ELR (cell line): ENCODE results near the gene NFIA.

Experiments
- DNase-seq: peaks from one replicate; pipeline ENCODE4 v3.0.0-alpha.2; 2015; ENCODE audit warnings: low read depth

The NFIA gene

DNA sequence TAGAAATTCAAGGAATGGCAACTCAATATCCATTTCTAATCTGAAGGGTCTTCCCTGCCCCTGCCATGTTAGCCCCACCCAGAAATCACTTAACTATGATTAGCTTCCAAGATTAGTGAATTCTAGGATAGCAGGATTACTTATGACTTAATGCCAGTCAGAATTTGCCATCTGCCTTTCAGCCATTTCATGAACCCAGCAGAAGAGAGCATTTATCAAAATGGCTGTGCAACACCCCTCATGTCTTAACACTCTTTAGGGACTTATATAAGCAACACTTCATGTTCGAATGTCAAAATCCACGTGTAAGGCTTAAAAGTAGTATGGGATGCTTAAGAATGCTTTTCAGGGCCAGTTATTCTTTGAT is 288.5 kb downstream of the NFIA start:
- DNase-seq, result no peak

- no peak for DNase-seq
Measured at GRCh38 chr1:61372944-61373343, 290.6 kb downstream of the NFIA start.

DNA sequence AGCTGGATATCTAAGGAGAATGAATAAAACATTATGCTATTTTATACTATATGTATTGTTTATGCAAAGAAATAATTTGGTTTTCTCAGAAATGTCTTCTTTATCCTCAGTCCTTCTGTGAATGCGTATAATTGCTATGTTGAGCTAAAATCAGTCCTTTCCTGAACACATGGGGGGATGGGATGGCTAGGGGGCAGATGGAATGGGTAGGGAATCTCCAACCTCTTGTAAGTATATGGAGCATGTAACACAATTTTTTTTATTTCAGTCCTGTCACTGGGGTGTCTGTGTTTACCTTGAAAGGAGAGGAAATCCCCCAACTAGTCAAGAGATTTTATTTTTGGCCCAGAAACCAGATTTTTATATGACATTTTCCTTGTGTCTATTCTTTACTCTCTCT is 291.8 kb downstream of the NFIA start:
- DNase-seq, result no peak

- no peak for DNase-seq
Measured at GRCh38 chr1:61375082-61375880, 292.9 kb downstream of the NFIA start.

GRCh38 chr1:61376151-61376550 is 293.8 kb downstream of the NFIA start:
- DNase-seq, result no peak

- no peak for DNase-seq
Measured at GRCh38 chr1:61377242-61377958, 295.0 kb downstream of the NFIA start.

DNA sequence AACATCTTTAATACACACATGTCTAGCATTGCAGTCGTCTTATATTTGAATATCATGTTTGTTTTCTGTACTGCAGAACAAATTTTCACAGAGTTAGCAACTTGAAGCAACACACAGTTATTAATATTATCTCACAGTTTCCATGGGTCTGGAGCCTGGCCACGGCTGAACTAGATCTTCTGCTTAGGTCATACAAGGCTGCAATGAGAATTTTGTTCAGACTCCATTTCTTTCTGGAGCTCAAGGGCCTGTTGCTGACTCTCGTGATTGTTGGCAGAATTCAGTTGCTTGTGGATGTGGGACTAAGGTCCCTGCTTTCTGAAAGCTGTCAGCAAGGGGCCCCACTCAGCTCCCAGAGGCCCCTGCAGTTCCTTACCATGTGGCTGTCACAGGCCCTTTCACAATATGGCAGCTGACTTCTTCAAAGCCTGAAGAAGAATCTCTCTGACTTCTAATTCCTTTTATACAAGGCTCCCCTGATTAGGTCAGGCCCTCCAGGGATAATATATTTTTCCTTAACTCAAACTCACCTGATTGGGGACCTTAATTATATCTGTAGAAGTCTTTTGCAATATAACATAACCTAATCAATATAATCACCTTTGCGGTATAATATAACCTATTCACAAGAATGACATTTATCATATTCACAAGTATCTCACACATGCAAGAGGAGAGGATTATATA is 296.3 kb downstream of the NFIA start:
- no peak for DNase-seq

DNA sequence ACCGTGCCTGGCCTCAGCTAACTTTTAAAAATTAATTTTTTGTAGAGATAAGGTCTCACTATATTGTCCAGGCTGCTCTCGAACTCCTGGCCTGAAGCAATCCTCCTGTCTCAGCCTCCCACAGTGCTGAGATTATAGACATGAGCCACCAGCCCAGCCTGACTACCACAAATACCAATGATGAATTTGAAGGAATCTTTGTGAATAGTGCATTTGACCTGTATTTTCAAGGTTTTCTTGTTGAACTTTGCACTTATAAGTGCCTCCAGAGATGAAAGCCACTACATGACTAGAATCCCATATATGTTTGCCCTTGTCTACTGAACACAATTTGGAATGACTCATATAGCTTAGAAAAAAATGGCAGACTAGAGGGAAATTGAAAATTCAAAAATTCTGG is 297.3 kb downstream of the NFIA start:
- DNase-seq, result no peak

DNA sequence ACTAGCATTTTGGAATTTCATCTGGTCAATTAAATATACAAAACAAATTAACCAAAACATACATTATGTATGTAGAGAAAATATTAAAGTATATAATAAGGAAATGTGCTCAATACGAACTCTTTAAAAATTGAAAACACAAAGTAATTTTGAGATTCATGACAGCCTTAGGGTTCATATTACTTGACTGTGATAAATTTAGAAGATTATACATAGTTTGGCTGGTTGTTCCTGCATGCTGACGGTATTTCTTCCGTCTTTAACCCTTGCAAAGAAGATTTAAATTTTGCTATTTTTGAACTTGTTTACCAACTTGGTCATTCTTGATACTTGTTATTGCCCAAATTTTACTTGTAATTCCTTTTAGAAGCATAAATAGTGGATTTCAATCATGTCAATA is 298.2 kb downstream of the NFIA start:
- DNase-seq, result no peak

DNA sequence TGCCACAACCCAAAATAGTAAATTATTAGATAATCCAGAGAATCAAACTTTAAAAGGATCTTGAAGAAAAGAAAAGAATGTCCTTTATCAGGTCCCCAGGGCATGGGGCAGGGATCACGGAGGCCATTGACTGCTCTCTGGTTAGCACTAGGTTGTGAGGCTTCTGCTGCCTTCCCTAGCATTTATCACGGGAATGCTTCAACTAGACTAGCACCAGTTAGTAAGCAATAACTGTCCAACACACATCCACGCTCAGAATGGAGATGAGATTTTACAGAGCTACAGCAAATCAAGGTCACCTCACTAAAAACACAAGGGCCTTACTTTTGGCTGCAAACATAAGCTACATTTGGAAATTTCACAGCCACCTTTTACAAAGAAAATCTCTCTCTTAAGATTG is 304.0 kb downstream of the NFIA start:
- DNase-seq, result no peak

GRCh38 chr1:61386770-61387169 is 304.4 kb downstream of the NFIA start:
- no peak for DNase-seq

GRCh38 chr1:61387829-61388228 is 305.5 kb downstream of the NFIA start:
- DNase-seq, result no peak

DNA sequence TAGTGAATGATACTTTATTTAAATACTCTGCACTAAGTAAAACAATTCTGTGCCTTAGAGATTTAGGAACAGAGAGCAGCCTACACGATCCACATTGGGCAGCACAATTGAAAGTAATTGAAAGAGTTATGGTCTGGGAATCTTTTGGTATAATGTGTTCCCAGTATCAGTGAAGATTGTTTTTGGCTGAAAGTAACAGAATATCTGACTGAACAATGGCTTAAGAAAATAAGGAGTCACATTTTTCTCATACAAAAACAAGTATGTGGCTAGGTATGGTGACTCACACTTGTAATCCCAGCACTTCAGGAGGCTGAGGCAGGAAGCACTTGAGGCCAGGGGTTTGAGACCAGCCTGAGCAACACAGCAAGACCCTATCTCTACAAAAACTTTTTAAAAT is 306.2 kb downstream of the NFIA start:
- DNase-seq, result peak; percentile 1

DNA sequence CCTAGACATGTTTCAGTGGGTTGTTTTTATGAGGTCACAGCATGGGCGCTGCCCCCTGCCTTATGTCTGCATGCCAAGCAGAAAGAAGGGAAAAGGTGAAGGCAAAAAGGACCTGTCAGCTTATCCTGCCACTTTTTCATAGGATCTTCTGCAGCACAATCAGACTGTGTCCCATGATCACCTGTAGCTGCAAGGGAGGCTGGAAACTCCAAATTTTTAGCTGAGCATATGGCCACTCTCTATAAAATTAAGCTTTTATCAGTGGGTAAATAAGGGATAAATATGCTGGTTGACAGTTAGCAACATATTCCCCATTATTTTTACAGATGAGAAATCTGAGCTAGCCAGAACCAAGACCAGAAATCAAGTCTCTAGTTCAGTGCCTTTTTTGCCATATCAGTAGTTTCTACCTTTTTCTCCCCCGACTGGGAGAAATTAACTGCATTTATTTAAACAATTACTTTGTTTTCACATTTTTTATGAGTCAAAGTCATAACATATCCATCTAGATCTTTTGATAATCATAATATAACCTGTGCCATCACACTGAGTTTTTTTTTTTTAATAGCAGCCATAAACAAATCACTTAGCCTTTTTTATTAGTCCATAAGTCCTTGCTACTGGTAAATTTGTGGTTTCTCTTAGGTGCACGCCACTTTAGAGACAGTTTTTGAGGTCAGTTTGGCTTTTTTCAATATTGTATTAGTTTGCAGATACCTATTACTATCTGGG is 307.0 kb downstream of the NFIA start:
- no peak for DNase-seq

- no peak for DNase-seq
Measured at GRCh38 chr1:61389926-61390845, 307.8 kb downstream of the NFIA start.

DNA sequence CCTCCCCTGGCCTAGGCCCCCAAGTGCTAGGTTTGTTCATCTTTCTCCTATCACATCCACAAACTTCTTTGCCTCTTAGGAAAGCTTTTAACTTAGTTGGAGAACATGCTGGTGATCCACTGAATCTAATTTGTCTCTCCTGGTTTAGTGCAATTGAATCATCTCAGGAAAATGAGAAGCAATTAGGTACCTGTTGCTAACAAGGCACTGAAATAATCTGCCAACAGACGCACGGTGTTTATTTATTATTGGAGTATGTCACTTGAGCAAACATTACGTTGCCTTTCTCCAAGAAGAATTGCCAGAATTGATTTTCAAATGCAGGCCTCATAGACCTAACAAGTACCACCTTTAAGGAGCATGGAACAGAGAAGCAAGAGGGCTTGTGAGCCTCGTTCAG is 309.4 kb downstream of the NFIA start:
- no peak for DNase-seq

- no peak for DNase-seq
Measured at GRCh38 chr1:61392409-61393242, 310.3 kb downstream of the NFIA start.

GRCh38 chr1:61393575-61393974 is 311.2 kb downstream of the NFIA start:
- DNase-seq, result no peak

GRCh38 chr1:61395146-61395800 is 312.9 kb downstream of the NFIA start:
- no peak for DNase-seq

GRCh38 chr1:61397495-61397894 is 315.1 kb downstream of the NFIA start:
- no peak for DNase-seq
